ENCODE results near the gene C1orf105.

The C1orf105 gene

GRCh38 chr1:172397633-172398032 is 22.9 kb upstream of the C1orf105 start:
- no peak for DNase-seq

GRCh38 chr1:172398193-172398592 is 22.3 kb upstream of the C1orf105 start:
- no peak for DNase-seq

GRCh38 chr1:172398970-172399755 is 21.3 kb upstream of the C1orf105 start:
- no peak for DNase-seq

- DNase-seq = no peak
These were observed 20.4 kb upstream of the C1orf105 start for GRCh38 chr1:172399756-172400721.

- DNase-seq = no peak
These were observed 19.8 kb upstream of the C1orf105 start for GRCh38 chr1:172400722-172401105.

- no peak for DNase-seq
These were observed 19.0 kb upstream of the C1orf105 start for GRCh38 chr1:172401477-172401876.

- DNase-seq = no peak
These were observed 18.6 kb upstream of the C1orf105 start for GRCh38 chr1:172401892-172402291.

- DNase-seq = no peak
These were observed 17.5 kb upstream of the C1orf105 start for GRCh38 chr1:172402878-172403569.

- DNase-seq = no peak
These were observed 16.4 kb upstream of the C1orf105 start for GRCh38 chr1:172404121-172404520.

GRCh38 chr1:172405912-172406311 is 14.6 kb upstream of the C1orf105 start:
- DNase-seq = no peak

- no peak for DNase-seq
These were observed 13.5 kb upstream of the C1orf105 start for GRCh38 chr1:172406968-172407367.

- DNase-seq = no peak
These were observed 11.5 kb upstream of the C1orf105 start for GRCh38 chr1:172408958-172409357.

- no peak for DNase-seq
These were observed 10.5 kb upstream of the C1orf105 start for GRCh38 chr1:172410027-172410426.

- DNase-seq = no peak
These were observed 8.6 kb upstream of the C1orf105 start for GRCh38 chr1:172411791-172412338.

- DNase-seq = no peak
These were observed 6.2 kb upstream of the C1orf105 start for GRCh38 chr1:172414331-172414730.

- DNase-seq = no peak
These were observed 3.9 kb upstream of the C1orf105 start for GRCh38 chr1:172416496-172417035.

GRCh38 chr1:172417557-172417956 is 2.9 kb upstream of the C1orf105 start:
- DNase-seq = no peak

GRCh38 chr1:172421974-172422604 is 1.6 kb downstream of the C1orf105 start:
- DNase-seq = no peak

- DNase-seq = no peak
These were observed 2.9 kb downstream of the C1orf105 start for GRCh38 chr1:172423336-172423735.

- DNase-seq = no peak
These were observed 4.9 kb downstream of the C1orf105 start for GRCh38 chr1:172425339-172425738.

- DNase-seq = no peak
These were observed 6.7 kb downstream of the C1orf105 start for GRCh38 chr1:172427191-172427590.

Measured in GF-D8 (cell line).